Measurements from ENCODE around the gene MIPEP. TPM values are rescaled to one million over a fixed set of nuclear protein-coding genes. Genes with fewer than 3 reads are reported as not detected.

Gene MIPEP
- total and polyA plus RNA-seq, 9 of the 15 experiments (the other 6 are each of a cell fraction or from before 2014, with no cell fraction given) = 1.7 to 19.3 (median 13.1) TPM

- no peak for TF ChIP-seq BRF1 (IDR thresholded peaks at IDR 0.05; ENCODE audit: borderline replicate concordance, extremely low read depth, insufficient read length)
- TF ChIP-seq ATF1 (CRISPR knock-in tag; IDR thresholded peaks at IDR 0.05) = no peak
- TF ChIP-seq ATF1 (tag; IDR thresholded peaks at IDR 0.05) = no peak
- TF ChIP-seq ZBTB9 (CRISPR knock-in tag; IDR thresholded peaks at IDR 0.05) = no peak
- no peak for TF ChIP-seq FOXM1 (IDR thresholded peaks at IDR 0.05; ENCODE audit: low read depth)
- TF ChIP-seq FOXM1 (CRISPR knock-in tag; IDR thresholded peaks at IDR 0.05; ENCODE audit: low read depth) = no peak
- no peak for TF ChIP-seq PYGO2 (tag; IDR thresholded peaks at IDR 0.05)
Observed at GRCh38 chr13:23824371-23824770, 64.8 kb downstream of the MIPEP start (continued).

GRCh38 chr13:23822252-23822824 lies 66.9 kb downstream of the MIPEP start:
- no peak for DNase-seq (ENCODE audit: extremely low read depth in 1 of 4, low spot score in 3 of 4)
- POLR2A ChIA-PET = no interaction called here
- Histone ChIP-seq H3K9me3 (replicated peaks; ENCODE audit: control insufficient read depth, insufficient read depth, low read depth, low read length) (no peaks in the 10 kb centered on the region), H3K9me1 (ENCODE audit: control insufficient read depth, insufficient read depth, low read length) (no peaks in the 10 kb centered on the region), H4K20me1 (replicated peaks; ENCODE audit: control insufficient read depth, insufficient read depth, low read length) (no peaks in the 10 kb centered on the region), H3K4me1 (replicated peaks in 1 of 2; ENCODE audit: control insufficient read depth in 2 of 2, insufficient read depth in 2 of 2, low read length in 2 of 2) (no peaks in the 10 kb centered on the region), H2AFZ (ENCODE audit: low read depth, low read length) (no peak overlapping the region), H3K4me2 (ENCODE audit: insufficient read depth, low read length) (no peak overlapping the region), H3K27ac (ENCODE audit: extremely low read depth, low read depth, low read length) (no peak overlapping the region), H3K4me3 (no peak overlapping the region), H3K27me3 (ENCODE audit: control insufficient read depth in 2 of 2, insufficient read depth in 2 of 2, low read length in 2 of 2) (no peaks in the 10 kb centered on the region), H3K36me3 (ENCODE audit: control insufficient read depth, insufficient read depth, low read length) (no peaks in the 10 kb centered on the region), H3K9ac (ENCODE audit: insufficient read depth in 1 of 2, low read depth in 2 of 2, low read length in 2 of 2) (no peak overlapping the region), H3K79me2 (ENCODE audit: control insufficient read depth, insufficient read depth, low read length) (no peaks in the 10 kb centered on the region)
- CTCF ChIA-PET (ENCODE audit: low intra/inter-chr PET ratio) = no interaction called here
- no peak for FAIRE-seq
- ATAC-seq = no peak
- 67% methylated on average over 1 of the region's 3 CpGs for WGBS (ENCODE audit: insufficient coverage, low coverage, missing lambda C conversion rate)
- no TSS peak for BruUV-seq (replicated peaks)
- TF ChIP-seq SREBF2 (CRISPR knock-in tag; IDR thresholded peaks at IDR 0.05) (no peak), NCOA4 (IDR thresholded peaks at IDR 0.05; ENCODE audit: partially characterized antibody) (no peak), MAX (CRISPR knock-in tag; IDR thresholded peaks at IDR 0.05) (no peak), MLX (CRISPR knock-in tag; conservative IDR thresholded peaks at IDR 0.05) (no peak), SREBF1 (IDR thresholded peaks at IDR 0.05; ENCODE audit: borderline replicate concordance, low read depth, low read length) (no peak), SRSF7 (optimal IDR thresholded peaks at IDR 0.05; ENCODE audit: low read depth, low read length) (no peak), GATAD2A (IDR thresholded peaks at IDR 0.05) (no peak), ZBTB12 (CRISPR knock-in tag; IDR thresholded peaks at IDR 0.05) (no peak), SAFB2 (IDR thresholded peaks at IDR 0.05; ENCODE audit: borderline replicate concordance, low read depth, low read length, severe bottlenecking) (no peak), NCOA6 (IDR thresholded peaks at IDR 0.05) (no peak), ZNF197 (CRISPR knock-in tag; IDR thresholded peaks at IDR 0.05; ENCODE audit: low read depth) (no peak)
- intact Hi-C loops (cut with micrococcal nuclease) (no loop called here), in situ Hi-C loops (cut with MboI) (no loop called here)

Measured in K562 (cell line).